SK-N-MC (cell line): ENCODE measurements around the gene NUB1.

Experiments used
- EZH2 ChIP-seq: fragments of 200-600 bp; sonication (generic); IDR thresholded peaks from one replicate; pipeline ENCODE4 v1.6.1; 2017; ENCODE audit warnings: antibody characterized with exemption
- FOXP2 ChIP-seq: optimal IDR thresholded peaks from 2 replicates; pipeline ENCODE3; 2011; ENCODE audit warnings: mild to moderate bottlenecking, moderate library complexity; ENCODE audit not compliant: insufficient read depth; ENCODE audit errors: extremely low read length, control extremely low read depth
- POLR2AphosphoS5 ChIP-seq: IDR thresholded peaks from 2 replicates; pipeline ENCODE4 v1.6.1; 2012; ENCODE audit warnings: mild to moderate bottlenecking, low read depth, low read length, borderline replicate concordance

DNA sequence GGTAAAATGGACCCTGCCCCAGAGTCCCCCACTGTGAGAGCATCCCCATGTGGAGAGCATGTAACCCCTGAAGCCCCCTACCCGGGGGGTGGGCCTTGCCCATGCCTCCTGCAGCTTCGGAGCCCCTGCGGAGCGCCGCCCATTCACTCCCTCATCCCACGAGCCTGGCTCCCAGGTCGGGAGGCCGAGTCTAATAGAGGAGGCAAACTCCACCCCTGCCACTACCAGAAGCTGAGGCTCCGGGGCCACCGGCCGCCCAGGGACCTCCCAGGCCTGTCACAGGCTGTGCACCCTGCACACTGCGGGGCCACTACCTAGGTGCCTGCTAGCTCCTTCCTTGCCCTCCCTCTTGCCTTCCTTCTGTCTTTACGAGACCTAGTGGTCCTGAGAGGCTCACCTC, 50.8 kb downstream of the NUB1 start:
- TF ChIP-seq EZH2 (no peak), POLR2AphosphoS5 (no peak), FOXP2 (no peak)
